Activated T-helper 1 cell treated with anti-CD3 and anti-CD28 coated beads, Interleukin-2, amount 50 U/mL, for 16 hours (primary cell): ENCODE measurements around the gene KRTAP10-2.

Experiments
- DNase-seq, 2 donors: peaks; one replicate each; pipeline ENCODE4 v3.0.0-alpha.2; 2020; ENCODE audit warnings: low read depth in 1 of 2, low spot score in 1 of 2

The KRTAP10-2 gene

GRCh38 chr21:44540741-44541288 is 10.5 kb downstream of the KRTAP10-2 start:
- no peak for DNase-seq

GRCh38 chr21:44539991-44540666 is 11.2 kb downstream of the KRTAP10-2 start, which contains the start of gene KRTAP10-1:
KRTAP10-1 (minus strand) TSS chr21:44540195; CDS start chr21:44540150, 45 bp downstream.
- no peak for DNase-seq

- DNase-seq: no peak
Observed at GRCh38 chr21:44539046-44539445, 12.3 kb downstream of the KRTAP10-2 start.

- no peak for DNase-seq
Observed at GRCh38 chr21:44537930-44538911, 13.1 kb downstream of the KRTAP10-2 start.

- no peak for DNase-seq
Observed at GRCh38 chr21:44535963-44536362, 15.3 kb downstream of the KRTAP10-2 start.

GRCh38 chr21:44534688-44535087 is 16.6 kb downstream of the KRTAP10-2 start:
- DNase-seq: no peak

- DNase-seq: no peak
Observed at GRCh38 chr21:44533891-44534627, 17.2 kb downstream of the KRTAP10-2 start.

- DNase-seq: no peak
Observed at GRCh38 chr21:44533121-44533890, 18.0 kb downstream of the KRTAP10-2 start.

- DNase-seq: no peak
Observed at GRCh38 chr21:44532712-44533111, 18.6 kb downstream of the KRTAP10-2 start.

- DNase-seq: no peak
Observed at GRCh38 chr21:44531606-44532564, 19.4 kb downstream of the KRTAP10-2 start.

GRCh38 chr21:44530903-44531605 is 20.3 kb downstream of the KRTAP10-2 start:
- DNase-seq: no peak

- DNase-seq: no peak
Observed at GRCh38 chr21:44530221-44530902, 20.9 kb downstream of the KRTAP10-2 start.

GRCh38 chr21:44529503-44530125 is 21.7 kb downstream of the KRTAP10-2 start:
- no peak for DNase-seq

- DNase-seq: no peak
Observed at GRCh38 chr21:44529011-44529421, 22.3 kb downstream of the KRTAP10-2 start.

GRCh38 chr21:44528634-44528995 is 22.7 kb downstream of the KRTAP10-2 start:
- DNase-seq: no peak

GRCh38 chr21:44527983-44528633 is 23.2 kb downstream of the KRTAP10-2 start:
- DNase-seq: no peak
